ENCODE data around the gene MNS1. TPM values are rescaled to one million over a fixed set of nuclear protein-coding genes. Genes with fewer than 3 reads are reported as not detected.

Gene MNS1
- total and polyA plus RNA-seq, 2 of the 13 experiments (the other 11 are each of a cell fraction or from before 2014, with no cell fraction given), result 0.22 to 1.7 TPM

- peak overlapping the region; percentile 67 for H3K4me2 ChIP-seq (ENCODE audit: low read depth, low read length)
- H3K27me3 ChIP-seq (ENCODE audit: control insufficient read depth in 1 of 2, insufficient read depth in 2 of 2, low read length in 2 of 2), result no peaks in the 10 kb centered on the region
- H2AFZ ChIP-seq (ENCODE audit: low read length), result peak overlapping the region; percentile 73
- peak; percentile 56 for FAIRE-seq
- ATAC-seq, result peak; percentile 90
- CTCF ChIA-PET (ENCODE audit: low intra/inter-chr PET ratio, low total read pairs), result interaction anchor here (1.7 kb wide), 1 partner anchor 811 kb away, joined by 4 read pairs; no protein-coding TSS in a partner anchor
- no peaks in the 10 kb centered on the region for H4K20me1 ChIP-seq (ENCODE audit: insufficient read depth, low read length)
- no TSS peak for BruUV-seq (replicated peaks)
- POLR2A ChIA-PET, result no interaction called here
- H3K36me3 ChIP-seq (replicated peaks in 1 of 2; ENCODE audit: control insufficient read depth in 1 of 2, insufficient read depth in 2 of 2, low read length in 2 of 2), result no peaks in the 10 kb centered on the region
- 15% methylated on average over 7 of the region's 7 CpGs for WGBS (ENCODE audit: low lambda C conversion rate)
- peak overlapping the region in 2 of 3 experiments; percentile 8 to 20; a peak in 1 of 6 replicates for H3K4me3 ChIP-seq (replicated peaks in 1 of 3; ENCODE audit: insufficient read depth in 1 of 3, low read depth in 2 of 3, low read length in 3 of 3)
- DNase-seq (ENCODE audit: low spot score), result peak; percentile 60
- H3K79me2 ChIP-seq (ENCODE audit: insufficient read depth, low read length), result no peaks in the 10 kb centered on the region
- H3K9me3 ChIP-seq (ENCODE audit: low read length), result no peaks in the 10 kb centered on the region
- H3K4me1 ChIP-seq (ENCODE audit: insufficient read depth, low read length), result peaks cover 5% of the 10 kb centered on the region
- intact Hi-C loops (cut with micrococcal nuclease; ENCODE audit: unreplicated experiment), result loop anchor here (2.0 to 10.0 kb wide), 5 partner anchors 238 to 810 kb away; partner anchors contain the start of gene ZNF280D
- in situ Hi-C loops (cut with HindIII; ENCODE audit: extremely low pct_ligation_motif_present, low pct_unique_long_range_greater_than_20kb), result loop anchor here (10.0 to 25.0 kb wide), 4 partner anchors 368 to 1041 kb away; no protein-coding TSS in a partner anchor
- no peak overlapping the region for H3K27ac ChIP-seq (ENCODE audit: extremely low read length, insufficient read depth, low read length)
- H3K9ac ChIP-seq (ENCODE audit: insufficient read depth, low read depth, low read length), result no peak overlapping the region
- TF ChIP-seq GATAD2A (CRISPR knock-in tag; IDR thresholded peaks at IDR 0.05) (0 out of 2 replicates have a peak, but pooled peaks have one; percentile 24), MBNL3 (CRISPR knock-in tag; conservative IDR thresholded peaks at IDR 0.05) (no peak), SMAD1 (CRISPR knock-in tag; IDR thresholded peaks at IDR 0.05; ENCODE audit: borderline replicate concordance, low read depth) (no peak), ZNF280B (CRISPR knock-in tag; IDR thresholded peaks at IDR 0.05; ENCODE audit: borderline replicate concordance) (no peak), NCOA1 (CRISPR knock-in tag; IDR thresholded peaks at IDR 0.05) (no peak), EHMT2 (IDR thresholded peaks at IDR 0.05; ENCODE audit: borderline replicate concordance, low read depth, low read length) (peak; percentile 30; the same call in 1 of the 2 replicates), ZEB1 (IDR thresholded peaks at IDR 0.05; ENCODE audit: insufficient replicate concordance, low read depth) (no peak), MAZ (IDR thresholded peaks at IDR 0.05; ENCODE audit: borderline replicate concordance, low read depth, low read length) (no peak), MAZ (CRISPR knock-in tag; IDR thresholded peaks at IDR 0.05; ENCODE audit: low read depth) (no peak), SP5 (CRISPR knock-in tag; IDR thresholded peaks at IDR 0.05; ENCODE audit: borderline replicate concordance, low read depth) (no peak), KAT7 (CRISPR knock-in tag; IDR thresholded peaks at IDR 0.05; ENCODE audit: borderline replicate concordance) (no peak), PHF5A (CRISPR knock-in tag; IDR thresholded peaks at IDR 0.05; ENCODE audit: low read depth, unreplicated experiment) (no peak), ZNF768 (CRISPR knock-in tag; IDR thresholded peaks at IDR 0.05) (no peak), SRSF9 (IDR thresholded peaks at IDR 0.05; ENCODE audit: borderline replicate concordance, insufficient read depth, low read depth, low read length, poor library complexity, severe bottlenecking) (no peak), CTCF (CRISPR knock-in tag; IDR thresholded peaks at IDR 0.05) (peak; percentile 84), CENPT (CRISPR knock-in tag; IDR thresholded peaks at IDR 0.05; ENCODE audit: low read depth) (no peak), CEBPG (CRISPR knock-in tag; IDR thresholded peaks at IDR 0.05) (0 out of 2 replicates have a peak, but pooled peaks have one; percentile 20), ZNF564 (CRISPR knock-in tag; IDR thresholded peaks at IDR 0.05) (no peak), ATF7-NPFF (CRISPR knock-in tag; IDR thresholded peaks at IDR 0.05; ENCODE audit: low read depth) (no peak), ZNF441 (CRISPR knock-in tag; IDR thresholded peaks at IDR 0.05; ENCODE audit: borderline replicate concordance) (no peak), MEIS1 (CRISPR knock-in tag; IDR thresholded peaks at IDR 0.05; ENCODE audit: borderline replicate concordance) (no peak), ARID3A (IDR thresholded peaks at IDR 0.05; ENCODE audit: low read depth, low read length) (peak; percentile 89)
Observed at GRCh38 chr15:56496635-56497034, 31.7 kb upstream of the MNS1 start.
